HUDEP-2 (cell line): ENCODE measurements around the gene PLEKHH1.
"Not testable (repeated sequence)": the region's sequence is repeated elsewhere in the genome, so short reads cannot be mapped to it uniquely, and the experiment has no call there.

Source experiments
- DNase-seq, 76 experiments: peaks; one replicate each; lab custom pipeline; 2025; ENCODE audit not compliant: unreplicated experiment in 76 of 76; lab: John Stamatoyannopoulos, UW

PLEKHH1 gene

DNA sequence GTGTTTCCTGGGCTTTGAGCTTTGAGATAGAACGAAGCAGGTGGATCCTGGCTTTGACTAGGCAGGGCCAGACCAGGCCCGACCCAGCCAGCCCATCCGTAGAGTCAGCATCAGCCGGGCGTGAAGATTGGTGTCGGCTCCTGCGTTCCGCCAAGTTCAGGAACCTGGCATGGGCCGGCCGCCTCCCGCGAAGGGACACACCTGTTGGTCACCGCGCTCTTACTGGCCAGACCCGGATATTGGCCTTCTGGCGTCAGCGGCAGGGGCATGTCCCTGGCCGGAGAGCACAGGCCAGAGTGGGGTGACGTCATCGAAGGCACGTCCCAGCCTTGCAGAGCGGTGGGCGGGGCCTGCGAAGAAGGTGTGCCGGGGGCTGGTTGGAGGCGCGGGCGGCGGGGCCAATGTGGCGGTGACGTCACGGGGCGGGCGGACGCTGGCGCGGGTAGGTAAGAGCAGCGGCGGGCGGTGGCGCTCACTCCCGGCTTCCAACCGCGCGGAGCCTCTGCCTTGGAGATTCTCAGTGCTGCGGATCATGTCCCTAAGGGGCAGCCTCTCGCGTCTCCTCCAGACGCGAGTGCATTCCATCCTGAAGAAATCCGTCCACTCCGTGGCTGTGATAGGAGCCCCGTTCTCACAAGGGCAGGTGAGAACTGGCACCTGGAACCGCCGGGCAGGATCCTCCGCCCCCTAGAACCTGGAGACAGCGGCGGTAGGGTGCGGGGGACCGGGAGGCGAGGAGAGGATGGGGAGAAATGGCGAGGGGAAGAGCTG lies 86.5 kb downstream of the PLEKHH1 start, which contains the start of gene ARG2:
Gene ARG2 (plus strand): TSS at position 475 of the 771 bp plus-strand sequence. CDS start 58 bp downstream, at position 533.
- DNase-seq, result peak; percentile 36 to 98 (median 94)

DNA sequence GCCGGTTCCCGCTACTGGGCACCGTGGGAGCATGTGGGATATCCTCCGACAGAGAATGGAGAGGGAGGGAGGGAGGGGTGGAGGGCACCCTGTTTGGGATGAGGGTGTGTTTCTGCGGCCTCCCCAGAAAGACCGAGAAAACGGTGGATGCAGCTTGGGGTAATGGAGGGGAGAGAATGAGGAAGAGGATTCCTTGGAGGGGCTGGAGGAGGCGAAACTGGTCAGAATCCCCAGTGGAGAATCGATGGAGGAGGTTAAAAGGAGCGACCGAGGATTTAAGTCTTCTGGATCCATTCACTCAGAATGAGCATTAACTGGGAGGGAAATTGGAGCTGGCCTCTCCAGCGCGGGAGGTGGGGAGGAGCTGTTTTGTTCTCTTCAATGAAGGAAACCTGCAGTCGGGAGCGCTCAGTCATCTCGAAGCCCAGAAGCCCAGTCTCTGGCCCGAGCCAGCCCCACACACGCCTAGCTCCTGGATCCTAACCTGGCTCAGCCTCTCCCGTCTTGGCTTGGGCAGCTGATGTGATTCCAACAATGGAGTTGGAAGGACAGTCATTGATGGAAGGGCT lies 87.2 kb downstream of the PLEKHH1 start:
- no peak for DNase-seq

DNA sequence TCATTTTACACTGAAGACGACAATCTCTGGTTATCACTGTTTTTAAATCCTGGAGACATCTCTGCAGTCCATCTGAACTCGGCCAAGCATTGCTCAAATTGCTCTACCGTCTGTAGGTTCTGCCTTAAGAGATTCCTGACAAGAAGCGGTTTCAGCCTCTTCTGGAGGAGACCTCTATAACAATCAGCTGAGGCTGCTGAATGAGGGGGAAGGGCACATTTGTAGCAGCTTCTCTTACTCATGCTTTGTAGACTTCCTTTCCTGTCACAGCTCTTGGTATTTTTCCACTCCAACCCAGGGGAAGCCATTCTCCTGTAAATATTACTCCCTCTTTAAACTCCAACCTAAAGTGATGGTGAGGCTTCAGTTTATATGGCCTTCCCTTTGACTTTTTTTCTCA lies 89.6 kb downstream of the PLEKHH1 start:
- peak in 1 of 76 experiments; percentile 5 for DNase-seq

DNA sequence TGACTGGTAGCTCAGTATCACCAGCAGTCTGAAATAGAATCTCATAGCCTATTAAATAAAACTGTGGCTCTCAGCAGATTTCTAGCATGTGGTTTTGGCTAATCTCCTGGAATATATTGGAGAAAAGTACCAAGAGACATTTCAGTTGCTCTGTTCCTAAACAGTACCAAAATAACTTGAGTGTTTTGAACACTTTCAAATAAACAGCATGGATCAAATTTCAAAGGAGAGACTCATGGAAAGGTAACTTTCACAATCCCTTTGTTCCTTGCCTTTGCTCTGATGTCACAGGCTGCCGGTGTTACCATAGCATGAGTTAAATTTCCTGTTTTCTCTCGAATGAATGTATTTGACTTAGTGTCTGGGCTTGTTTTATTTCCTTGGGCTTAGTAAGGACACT lies 90.0 kb downstream of the PLEKHH1 start:
- DNase-seq, result no peak

DNA sequence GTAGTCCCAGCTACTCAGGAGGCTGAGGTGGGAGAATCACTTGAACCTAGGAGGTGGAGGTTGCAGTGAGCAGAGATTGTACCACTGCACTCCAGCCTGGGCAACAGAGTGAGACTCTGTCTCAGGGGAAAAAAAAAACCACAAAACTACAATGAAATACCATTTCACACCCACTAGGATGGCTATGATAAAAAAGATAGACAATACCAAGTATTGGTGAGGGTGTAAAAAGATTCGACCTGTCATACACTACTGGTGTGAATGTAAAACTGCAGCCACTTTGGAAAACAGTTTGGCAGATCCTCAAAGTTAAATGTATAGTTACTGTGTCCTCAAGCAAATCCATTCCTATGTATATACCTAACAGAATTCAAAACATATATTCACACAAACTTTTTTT lies 93.0 kb downstream of the PLEKHH1 start:
- not testable (repeated sequence) for DNase-seq

DNA sequence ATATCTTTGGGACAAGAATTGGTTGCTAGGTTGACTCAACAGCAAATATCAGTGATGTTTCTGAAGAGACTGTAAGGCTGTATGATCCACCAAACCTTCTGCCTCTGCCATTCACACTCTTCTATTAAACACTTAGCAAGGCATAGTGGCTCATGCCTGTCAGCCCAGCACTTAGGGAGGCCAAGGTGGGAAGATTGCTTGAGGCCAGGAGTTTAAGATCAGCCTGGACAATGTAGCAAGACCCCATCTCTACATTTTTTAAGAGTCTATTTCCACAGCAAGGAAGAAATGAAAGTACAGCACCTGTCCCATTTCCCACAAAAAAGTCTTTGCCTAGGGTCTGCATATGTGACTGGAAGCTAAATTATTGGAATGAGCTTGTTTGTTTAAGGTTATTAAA lies 94.4 kb downstream of the PLEKHH1 start:
- no peak for DNase-seq

DNA sequence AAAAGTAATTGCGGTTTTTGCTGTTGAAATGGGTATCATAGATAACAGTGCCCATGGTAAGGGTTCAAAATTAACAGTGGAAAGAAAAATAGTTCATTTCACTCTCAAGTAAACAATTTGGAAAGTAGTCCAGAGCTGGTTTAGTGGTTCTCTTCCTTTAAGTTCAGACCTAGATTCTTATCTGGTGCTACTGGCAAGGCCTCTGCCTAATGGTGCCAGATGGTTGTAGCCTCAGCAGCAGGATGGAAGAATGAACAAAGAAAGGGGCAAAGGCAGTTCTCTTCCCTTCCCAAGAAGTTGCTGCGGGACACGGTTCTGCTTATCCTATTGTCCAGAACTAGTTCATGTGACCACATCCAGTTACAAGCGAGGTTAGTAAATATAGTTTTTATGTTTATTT lies 97.1 kb downstream of the PLEKHH1 start:
- DNase-seq, result peak in 2 of 76 experiments; percentile 12

DNA sequence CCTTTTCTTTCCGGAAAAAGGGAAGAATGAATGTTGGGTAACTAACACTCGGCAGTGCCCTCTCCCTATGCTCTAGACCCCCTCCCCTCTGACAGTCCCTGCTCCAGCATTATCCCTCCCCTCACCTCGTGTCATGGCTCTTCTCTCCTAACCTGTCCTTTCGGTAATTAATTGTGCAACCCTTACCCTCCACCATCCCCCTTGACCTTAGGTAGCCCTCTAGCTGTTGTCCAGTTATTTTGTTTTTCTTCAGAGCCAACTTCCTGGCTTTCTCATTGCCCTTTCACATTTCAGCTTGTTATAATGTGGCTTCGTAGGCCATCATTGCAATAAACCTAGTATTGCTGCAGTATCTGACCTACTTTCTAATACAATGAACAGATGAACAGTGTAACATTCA lies 97.8 kb downstream of the PLEKHH1 start:
- no peak for DNase-seq

DNA sequence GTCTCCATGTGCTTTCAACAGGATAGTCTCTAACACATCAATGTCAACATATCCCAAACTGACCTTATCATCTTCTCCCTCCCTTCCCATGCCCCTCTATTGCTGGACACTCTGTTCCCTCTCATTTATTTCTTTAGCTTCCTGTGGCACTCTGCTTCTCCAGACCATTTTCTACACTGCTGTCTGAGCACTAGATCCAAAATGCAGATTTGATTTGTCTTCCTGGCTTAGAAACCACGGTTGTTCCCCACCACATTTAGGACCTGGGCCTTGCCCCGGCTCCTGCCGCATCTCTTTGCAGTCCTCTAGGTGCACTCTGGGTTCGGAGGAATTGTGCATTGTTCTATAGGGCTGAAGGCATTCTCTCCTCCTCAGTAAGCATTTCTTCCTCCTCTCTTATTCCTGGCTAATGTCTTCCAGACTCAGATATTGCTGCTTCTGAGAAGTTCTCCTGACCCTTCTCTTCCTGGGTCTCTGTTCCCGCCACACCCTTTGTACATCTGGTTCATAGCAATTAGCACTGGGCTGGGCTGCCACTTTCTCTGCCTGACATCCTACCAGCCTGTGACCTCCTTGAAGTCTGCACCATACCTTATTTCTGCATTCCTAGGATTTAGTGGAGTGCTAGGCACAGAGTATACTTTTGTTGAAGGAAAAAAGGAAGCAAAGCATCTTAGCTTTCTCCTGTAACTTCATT lies 100.5 kb downstream of the PLEKHH1 start:
- DNase-seq, result no peak

DNA sequence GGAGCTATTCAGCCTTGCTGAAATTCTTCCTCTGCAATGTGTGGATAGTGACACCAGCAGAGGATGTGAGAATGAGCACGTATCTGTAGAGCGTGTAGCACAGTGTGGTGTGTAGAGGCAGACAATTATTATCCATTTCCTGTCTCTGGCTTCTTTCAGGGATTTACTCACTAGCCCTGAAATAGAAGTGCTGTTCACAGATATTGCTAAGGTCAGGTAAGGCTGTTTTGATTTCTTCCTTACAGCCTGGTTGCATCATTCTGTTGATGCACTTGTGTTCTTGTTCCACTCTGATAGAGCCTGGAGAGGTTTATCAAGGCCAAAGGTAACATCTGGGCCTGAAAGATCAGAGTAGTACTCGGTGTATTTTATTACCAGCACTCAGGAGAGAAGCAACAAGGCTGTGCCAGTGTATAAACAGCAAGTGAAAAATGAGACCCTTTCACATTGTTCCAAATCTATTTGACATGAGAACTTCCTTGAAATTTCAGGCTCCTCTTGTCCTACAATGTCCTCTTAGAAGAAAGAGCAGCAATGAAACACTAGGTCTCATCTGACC lies 103.3 kb downstream of the PLEKHH1 start:
- DNase-seq, result peak in 18 of 76 experiments; percentile 4 to 71 (median 22)

DNA sequence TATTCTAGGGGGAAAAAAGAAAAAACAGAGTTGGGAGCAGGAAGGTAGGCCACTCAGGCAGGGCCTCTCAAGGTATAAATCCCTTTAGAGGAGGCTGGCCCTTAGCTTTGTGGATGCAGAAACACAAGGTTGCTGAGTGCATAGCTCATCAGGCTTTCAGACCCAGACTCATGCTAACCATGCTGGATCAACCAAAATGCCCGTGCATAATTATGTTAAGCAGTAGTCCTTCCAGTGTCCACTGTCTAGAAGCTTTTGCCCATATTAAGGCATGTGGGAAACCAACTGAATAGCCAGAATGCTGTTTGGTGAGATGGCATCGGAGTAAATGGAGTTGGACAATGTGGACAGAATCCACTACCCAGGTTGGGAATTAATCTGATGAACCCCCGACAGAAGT lies 105.6 kb downstream of the PLEKHH1 start:
- DNase-seq, result no peak
